DMS 273 (cell line): ENCODE data around the gene ALS2.
"Not testable (repeated sequence)": the region's sequence is repeated elsewhere in the genome, so short reads cannot be mapped to it uniquely, and the experiment has no call there.

ENCODE experiments used
- DNase-seq: peaks from one replicate; lab custom pipeline; 2025; ENCODE audit not compliant: unreplicated experiment; lab: John Stamatoyannopoulos, UW

Gene ALS2

GRCh38 chr2:201794294-201794693 is 13.6 kb upstream of the ALS2 start:
- no peak for DNase-seq

DNA sequence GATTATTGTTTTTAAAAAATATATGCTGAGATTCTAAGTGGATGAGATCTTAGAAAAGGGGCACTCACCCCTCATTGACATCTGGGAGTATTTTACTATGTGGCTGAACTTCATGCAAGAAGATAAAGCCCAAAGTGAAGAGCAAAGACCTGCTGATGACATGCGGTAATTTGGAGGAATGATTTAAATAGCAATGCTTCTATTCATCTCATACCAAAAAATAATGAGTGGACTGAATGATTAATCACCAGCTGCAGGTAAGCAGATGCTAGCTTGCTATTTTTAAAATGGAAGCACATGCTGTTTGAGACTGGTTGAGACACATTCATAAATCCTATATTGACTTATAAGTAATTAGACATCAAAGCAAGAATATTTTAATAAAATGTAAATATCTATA is 12.9 kb upstream of the ALS2 start:
- DNase-seq = no peak

DNA sequence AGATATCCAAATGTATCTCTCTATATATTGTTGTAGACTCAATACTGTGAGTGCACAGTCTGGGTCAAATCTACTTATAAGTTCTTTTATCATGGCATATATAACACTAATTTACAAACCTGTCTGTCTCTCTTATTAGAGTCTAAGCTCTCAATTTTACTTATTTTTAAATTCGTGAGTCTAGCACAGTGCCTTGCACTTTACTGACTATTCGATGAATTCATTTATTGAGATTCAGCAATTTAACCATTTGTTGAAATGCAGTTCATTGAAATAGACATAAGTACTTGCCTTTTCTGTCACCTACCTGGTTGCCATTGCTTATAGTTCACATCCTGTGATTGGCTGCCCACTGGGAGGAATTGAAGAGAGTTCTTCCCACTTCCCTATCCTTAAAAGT is 10.3 kb upstream of the ALS2 start:
- no peak for DNase-seq

DNA sequence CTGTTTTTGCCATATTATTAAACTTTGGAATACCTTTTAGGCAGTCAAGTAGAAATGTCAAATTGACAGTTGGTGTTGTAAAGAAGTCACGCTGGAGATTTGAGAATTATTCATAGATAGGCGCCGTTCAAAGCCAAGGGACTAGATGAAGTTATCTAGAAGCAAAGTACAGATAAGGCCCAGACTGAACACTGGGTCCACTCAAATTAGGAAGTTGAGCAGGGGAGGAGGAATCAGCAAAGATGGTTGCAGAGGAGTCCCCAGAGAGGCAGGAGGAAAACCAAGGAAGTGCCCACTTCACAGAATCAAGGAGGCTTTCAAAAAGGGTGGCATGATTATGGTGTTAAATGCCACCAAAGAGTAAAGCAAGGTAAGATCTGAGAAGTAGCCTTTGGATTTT is 9.6 kb upstream of the ALS2 start:
- no peak for DNase-seq

- no peak for DNase-seq
These were observed 8.7 kb upstream of the ALS2 start for GRCh38 chr2:201789395-201789794.

DNA sequence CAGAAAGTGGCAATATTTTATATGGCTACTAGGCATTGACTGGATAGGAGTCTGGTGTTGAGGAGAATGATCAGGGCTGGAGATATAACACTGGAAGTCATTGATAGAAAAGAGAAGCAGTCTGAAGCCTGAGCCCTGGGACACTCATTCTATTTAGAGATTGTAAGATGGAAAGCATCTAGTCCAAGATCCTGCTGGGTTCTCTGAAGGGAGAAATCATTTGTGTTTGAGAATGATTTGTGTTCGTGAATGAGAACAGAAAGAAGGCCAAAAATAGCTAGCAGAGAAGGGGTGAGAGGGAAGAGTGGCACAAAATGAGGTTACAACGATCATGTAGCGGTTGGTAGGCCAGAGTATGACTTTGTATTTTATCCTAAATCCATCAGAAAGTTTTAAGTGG is 7.6 kb upstream of the ALS2 start:
- DNase-seq = no peak

DNA sequence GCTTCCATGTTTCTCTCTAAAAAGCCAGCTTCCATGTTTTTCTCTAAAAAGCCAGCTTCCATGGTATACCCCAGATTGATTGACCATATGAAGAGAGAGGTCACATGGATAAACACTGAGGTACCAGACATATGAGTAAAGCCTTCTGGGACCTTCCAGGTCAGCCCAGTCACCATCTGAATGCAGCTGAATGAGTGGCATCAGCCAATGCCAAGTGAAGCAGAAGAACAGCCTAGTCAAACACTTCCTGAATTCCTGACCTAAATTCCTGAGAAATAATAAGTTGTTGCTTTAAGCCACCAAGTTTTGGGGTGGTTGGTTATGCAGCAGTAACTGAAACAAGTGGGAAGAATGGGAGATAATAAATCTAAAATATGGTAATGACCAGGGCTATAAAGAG is 5.7 kb upstream of the ALS2 start:
- DNase-seq = no peak

DNA sequence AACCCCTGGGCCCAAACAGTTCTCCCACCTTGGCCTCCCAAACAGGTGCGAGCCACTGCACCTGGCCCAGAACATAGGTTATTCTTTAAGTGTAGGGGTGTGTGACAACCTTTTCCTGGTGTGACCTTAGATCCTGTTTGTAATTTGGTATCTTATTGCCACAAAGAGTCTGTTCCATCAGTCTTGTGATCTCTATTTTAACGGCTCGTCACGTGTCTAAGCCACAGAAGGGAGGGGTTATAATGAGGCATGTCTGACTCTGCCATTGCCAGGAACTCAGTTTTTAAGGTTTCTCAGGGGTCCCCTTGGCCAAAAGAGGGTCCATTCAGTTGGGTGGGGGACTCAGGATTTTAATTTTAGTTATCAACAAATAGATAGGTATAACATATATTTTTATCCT is 4.4 kb upstream of the ALS2 start:
- no peak for DNase-seq

GRCh38 chr2:201784563-201784962 is 3.8 kb upstream of the ALS2 start:
- no peak for DNase-seq

- peak; percentile 47 for DNase-seq
These were observed 871 bp upstream of the ALS2 start for GRCh38 chr2:201781557-201782051.

GRCh38 chr2:201779901-201780673 is 646 bp downstream of the ALS2 start:
- DNase-seq = peak; percentile 64

GRCh38 chr2:201777869-201778268 is 2.9 kb downstream of the ALS2 start:
- peak; percentile 55 for DNase-seq

GRCh38 chr2:201777043-201777442 is 3.7 kb downstream of the ALS2 start:
- no peak for DNase-seq

- no peak for DNase-seq
These were observed 5.4 kb downstream of the ALS2 start for GRCh38 chr2:201775326-201775725.

DNA sequence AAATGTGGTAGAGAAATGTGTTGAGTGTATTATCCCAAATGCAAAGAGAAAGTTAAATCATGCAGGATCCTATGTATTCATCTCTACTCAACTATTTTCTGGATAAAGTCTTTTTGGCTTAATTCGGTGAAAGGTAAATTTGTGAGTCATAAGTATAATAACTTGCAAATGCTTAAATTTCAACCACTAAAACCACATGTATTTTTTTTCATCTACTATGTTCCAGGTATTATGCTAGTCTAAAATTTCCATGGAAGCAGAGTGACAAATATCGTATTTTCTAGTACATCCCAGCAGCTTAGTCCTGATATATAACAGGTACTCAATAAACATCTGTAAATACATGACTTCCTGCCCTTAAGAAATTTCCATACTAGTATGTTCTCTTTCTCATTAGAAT is 6.2 kb downstream of the ALS2 start:
- DNase-seq = no peak

DNA sequence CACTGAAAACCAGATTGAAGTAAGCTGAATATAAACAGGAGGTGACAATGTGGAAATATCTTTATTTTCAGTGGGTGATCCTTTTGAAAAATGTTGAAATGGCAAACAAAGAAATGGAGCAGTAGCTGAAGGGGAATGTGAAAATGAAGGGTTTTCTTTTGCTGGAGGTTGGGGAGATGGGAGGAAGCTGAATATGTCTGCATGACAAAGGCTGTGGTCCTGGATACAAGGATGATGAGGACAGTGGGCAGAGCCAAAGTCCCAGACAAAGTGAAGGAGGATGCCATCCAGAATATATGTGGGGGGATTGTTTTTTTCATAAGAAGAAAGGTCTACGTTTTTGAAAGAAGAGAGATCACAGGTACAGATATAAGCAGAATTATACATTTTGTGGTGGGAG is 6.7 kb downstream of the ALS2 start:
- DNase-seq = no peak

GRCh38 chr2:201769666-201770373 is 10.9 kb downstream of the ALS2 start:
- DNase-seq = peak; percentile 58

DNA sequence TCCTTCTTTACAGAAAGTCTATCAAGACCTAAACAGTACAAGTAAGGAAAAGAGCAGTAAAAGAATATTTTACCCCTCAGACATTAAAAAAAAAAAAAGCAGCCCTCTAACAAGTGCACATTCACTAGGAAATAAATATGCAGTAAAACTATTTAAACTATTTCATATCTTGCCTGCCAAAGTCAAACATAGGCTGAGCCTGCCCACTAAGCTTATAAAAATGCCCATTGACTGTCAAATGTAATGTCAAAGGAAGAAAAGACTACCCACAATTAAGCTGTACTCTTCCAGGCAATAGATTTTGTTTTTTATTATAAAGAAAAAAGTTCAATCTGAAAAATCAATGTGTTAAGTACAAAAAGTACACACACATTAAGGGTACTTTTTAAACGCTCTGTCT is 11.8 kb downstream of the ALS2 start:
- DNase-seq = no peak

GRCh38 chr2:201765799-201766198 is 14.9 kb downstream of the ALS2 start:
- DNase-seq = no peak

GRCh38 chr2:201764469-201764868 is 16.3 kb downstream of the ALS2 start:
- not testable (repeated sequence) for DNase-seq

- no peak for DNase-seq
These were observed 19.6 kb downstream of the ALS2 start for GRCh38 chr2:201761101-201761500.

- no peak for DNase-seq
These were observed 21.2 kb downstream of the ALS2 start for GRCh38 chr2:201759567-201759966.
